ENCODE measurements around the gene PPP2R5D.
"Not testable (repeated sequence)": the region's sequence is repeated elsewhere in the genome, so short reads cannot be mapped to it uniquely, and the experiment has no call there.

The PPP2R5D gene

GRCh38 chr6:43032326-43032725 is 48.0 kb downstream of the PPP2R5D start:
- Histone ChIP-seq H3K27ac (ENCODE audit: low read length) (no peak overlapping the region), H3K9me3 (ENCODE audit: control insufficient read depth in 2 of 2, low read length in 2 of 2) (no peaks in the 10 kb centered on the region), H3K4me1 (ENCODE audit: control insufficient read depth, insufficient read depth, low read length) (no peaks in the 10 kb centered on the region), H3K9ac (ENCODE audit: low read length in 2 of 2) (no peak overlapping the region), H3K36me3 (ENCODE audit: control insufficient read depth in 2 of 2, insufficient read depth in 2 of 2, low read length in 2 of 2) (peaks cover 32 to 42% of the 10 kb centered on the region in 2 donors), H3K27me3 (ENCODE audit: control insufficient read depth in 1 of 2, insufficient read depth in 2 of 2, low read length in 2 of 2) (no peaks in the 10 kb centered on the region), H3K4me3 (ENCODE audit: low read length in 2 of 2) (no peak overlapping the region)

- Histone ChIP-seq H3K36me3 (ENCODE audit: control insufficient read depth in 2 of 2, insufficient read depth in 2 of 2, low read length in 2 of 2) (peaks cover 34 to 46% of the 10 kb centered on the region in 2 donors), H3K27ac (ENCODE audit: low read length) (no peak overlapping the region), H3K9me3 (ENCODE audit: control insufficient read depth in 2 of 2, low read length in 2 of 2) (no peaks in the 10 kb centered on the region), H3K9ac (ENCODE audit: low read length in 2 of 2) (no peak overlapping the region), H3K4me1 (ENCODE audit: control insufficient read depth, insufficient read depth, low read length) (no peaks in the 10 kb centered on the region), H3K4me3 (ENCODE audit: low read length in 2 of 2) (no peak overlapping the region), H3K27me3 (ENCODE audit: control insufficient read depth in 1 of 2, insufficient read depth in 2 of 2, low read length in 2 of 2) (no peaks in the 10 kb centered on the region)
These were observed 49.3 kb downstream of the PPP2R5D start for GRCh38 chr6:43033496-43034189.

- Histone ChIP-seq H3K9ac (ENCODE audit: low read length in 2 of 2) (no peak overlapping the region), H3K4me1 (ENCODE audit: control insufficient read depth, insufficient read depth, low read length) (no peaks in the 10 kb centered on the region), H3K4me3 (ENCODE audit: low read length in 2 of 2) (no peak overlapping the region), H3K36me3 (ENCODE audit: control insufficient read depth in 2 of 2, insufficient read depth in 2 of 2, low read length in 2 of 2) (peaks cover 29 to 41% of the 10 kb centered on the region in 2 donors), H3K9me3 (ENCODE audit: control insufficient read depth in 2 of 2, low read length in 2 of 2) (no peaks in the 10 kb centered on the region), H3K27ac (ENCODE audit: low read length) (no peak overlapping the region), H3K27me3 (ENCODE audit: control insufficient read depth in 1 of 2, insufficient read depth in 2 of 2, low read length in 2 of 2) (no peaks in the 10 kb centered on the region)
These were observed 49.8 kb downstream of the PPP2R5D start for GRCh38 chr6:43034190-43034525.

GRCh38 chr6:43035495-43036194 is 51.3 kb downstream of the PPP2R5D start:
- H3K4me1 ChIP-seq (ENCODE audit: control insufficient read depth, insufficient read depth, low read length): no peaks in the 10 kb centered on the region
- H3K27me3 ChIP-seq (ENCODE audit: control insufficient read depth in 1 of 2, insufficient read depth in 2 of 2, low read length in 2 of 2): no peaks in the 10 kb centered on the region
- peaks cover 32 to 38% of the 10 kb centered on the region in 2 donors for H3K36me3 ChIP-seq (ENCODE audit: control insufficient read depth in 2 of 2, insufficient read depth in 2 of 2, low read length in 2 of 2)
- H3K9ac ChIP-seq (ENCODE audit: low read length in 2 of 2): no peak overlapping the region
- no peak overlapping the region for H3K27ac ChIP-seq (ENCODE audit: low read length)
- no peak overlapping the region for H3K4me3 ChIP-seq (ENCODE audit: low read length in 2 of 2)
- H3K9me3 ChIP-seq (ENCODE audit: control insufficient read depth in 2 of 2, low read length in 2 of 2): no peaks in the 10 kb centered on the region

- peaks cover 32 to 41% of the 10 kb centered on the region in 2 donors for H3K36me3 ChIP-seq (ENCODE audit: control insufficient read depth in 2 of 2, insufficient read depth in 2 of 2, low read length in 2 of 2)
- H3K27me3 ChIP-seq (ENCODE audit: control insufficient read depth in 1 of 2, insufficient read depth in 2 of 2, low read length in 2 of 2): no peaks in the 10 kb centered on the region
- no peaks in the 10 kb centered on the region for H3K9me3 ChIP-seq (ENCODE audit: control insufficient read depth in 2 of 2, low read length in 2 of 2)
- no peak overlapping the region for H3K4me3 ChIP-seq (ENCODE audit: low read length in 2 of 2)
- no peak overlapping the region for H3K9ac ChIP-seq (ENCODE audit: low read length in 2 of 2)
- no peak overlapping the region for H3K27ac ChIP-seq (ENCODE audit: low read length)
- no peaks in the 10 kb centered on the region for H3K4me1 ChIP-seq (ENCODE audit: control insufficient read depth, insufficient read depth, low read length)
These were observed 52.3 kb downstream of the PPP2R5D start for GRCh38 chr6:43036712-43037111.

GRCh38 chr6:43037197-43037596 is 52.8 kb downstream of the PPP2R5D start:
- Histone ChIP-seq H3K27me3 (ENCODE audit: control insufficient read depth in 1 of 2, insufficient read depth in 2 of 2, low read length in 2 of 2) (no peaks in the 10 kb centered on the region), H3K4me1 (ENCODE audit: control insufficient read depth, insufficient read depth, low read length) (no peaks in the 10 kb centered on the region), H3K9ac (ENCODE audit: low read length in 2 of 2) (no peak overlapping the region), H3K27ac (ENCODE audit: low read length) (no peak overlapping the region), H3K9me3 (ENCODE audit: control insufficient read depth in 2 of 2, low read length in 2 of 2) (no peaks in the 10 kb centered on the region), H3K36me3 (ENCODE audit: control insufficient read depth in 2 of 2, insufficient read depth in 2 of 2, low read length in 2 of 2) (peaks cover 32 to 39% of the 10 kb centered on the region in 2 donors), H3K4me3 (ENCODE audit: low read length in 2 of 2) (no peak overlapping the region)

- Histone ChIP-seq H3K27me3 (ENCODE audit: control insufficient read depth in 1 of 2, insufficient read depth in 2 of 2, low read length in 2 of 2) (no peaks in the 10 kb centered on the region), H3K4me1 (ENCODE audit: control insufficient read depth, insufficient read depth, low read length) (no peaks in the 10 kb centered on the region), H3K9me3 (ENCODE audit: control insufficient read depth in 2 of 2, low read length in 2 of 2) (no peaks in the 10 kb centered on the region), H3K4me3 (ENCODE audit: low read length in 2 of 2) (no peak overlapping the region), H3K27ac (ENCODE audit: low read length) (no peak overlapping the region), H3K9ac (ENCODE audit: low read length in 2 of 2) (no peak overlapping the region), H3K36me3 (ENCODE audit: control insufficient read depth in 2 of 2, insufficient read depth in 2 of 2, low read length in 2 of 2) (peaks cover 34 to 36% of the 10 kb centered on the region in 2 donors)
These were observed 53.3 kb downstream of the PPP2R5D start for GRCh38 chr6:43037706-43038105.

- Histone ChIP-seq H3K27ac (ENCODE audit: low read length) (no peak overlapping the region), H3K27me3 (ENCODE audit: control insufficient read depth in 1 of 2, insufficient read depth in 2 of 2, low read length in 2 of 2) (no peaks in the 10 kb centered on the region), H3K4me3 (ENCODE audit: low read length in 2 of 2) (no peak overlapping the region), H3K36me3 (ENCODE audit: control insufficient read depth in 2 of 2, insufficient read depth in 2 of 2, low read length in 2 of 2) (peaks cover 38 to 40% of the 10 kb centered on the region in 2 donors), H3K9me3 (ENCODE audit: control insufficient read depth in 2 of 2, low read length in 2 of 2) (no peaks in the 10 kb centered on the region), H3K4me1 (ENCODE audit: control insufficient read depth, insufficient read depth, low read length) (no peaks in the 10 kb centered on the region), H3K9ac (ENCODE audit: low read length in 2 of 2) (no peak overlapping the region)
These were observed 54.4 kb downstream of the PPP2R5D start for GRCh38 chr6:43038727-43039126.

GRCh38 chr6:43040542-43041257 is 56.3 kb downstream of the PPP2R5D start:
- H3K4me1 ChIP-seq (ENCODE audit: control insufficient read depth, insufficient read depth, low read length): no peaks in the 10 kb centered on the region
- H3K27ac ChIP-seq (ENCODE audit: low read length): no peak overlapping the region
- H3K27me3 ChIP-seq (ENCODE audit: control insufficient read depth in 1 of 2, insufficient read depth in 2 of 2, low read length in 2 of 2): no peaks in the 10 kb centered on the region
- peaks cover 35 to 40% of the 10 kb centered on the region in 2 donors for H3K36me3 ChIP-seq (ENCODE audit: control insufficient read depth in 2 of 2, insufficient read depth in 2 of 2, low read length in 2 of 2)
- H3K9me3 ChIP-seq (ENCODE audit: control insufficient read depth in 2 of 2, low read length in 2 of 2): no peaks in the 10 kb centered on the region
- no peak overlapping the region for H3K4me3 ChIP-seq (ENCODE audit: low read length in 2 of 2)
- H3K9ac ChIP-seq (ENCODE audit: low read length in 2 of 2): no peak overlapping the region

- H3K4me3 ChIP-seq (ENCODE audit: low read length in 2 of 2); H3K27me3 ChIP-seq (ENCODE audit: control insufficient read depth in 1 of 2, insufficient read depth in 2 of 2, low read length in 2 of 2); H3K4me1 ChIP-seq (ENCODE audit: control insufficient read depth, insufficient read depth, low read length); H3K9ac ChIP-seq (ENCODE audit: low read length in 2 of 2); H3K27ac ChIP-seq (ENCODE audit: low read length); H3K9me3 ChIP-seq (ENCODE audit: control insufficient read depth in 2 of 2, low read length in 2 of 2): not testable (repeated sequence)
- peaks cover 39 to 43% of the 10 kb centered on the region in 2 donors for H3K36me3 ChIP-seq (ENCODE audit: control insufficient read depth in 2 of 2, insufficient read depth in 2 of 2, low read length in 2 of 2)
These were observed 57.1 kb downstream of the PPP2R5D start for GRCh38 chr6:43041475-43041874.

Data from stomach smooth muscle (tissue), 2 donors.